HG02943 (cell line): ENCODE measurements around the gene SOWAHA.
A peak's percentile ranks its signal among the peaks of the same experiment; 100 is the strongest.
"Not testable (repeated sequence)": the region's sequence is repeated elsewhere in the genome, so short reads cannot be mapped to it uniquely, and the experiment has no call there.

Experiments
- ATAC-seq: cut with Tn5 transposase; IDR thresholded peaks from one replicate; pipeline ENCODE4 v1.9.1; 2021; ENCODE audit warnings: mild to moderate bottlenecking, low read depth, moderate library complexity; ENCODE audit not compliant: unreplicated experiment

SOWAHA gene

GRCh38 chr5:132805872-132806271 is 7.2 kb upstream of the SOWAHA start:
- ATAC-seq = not testable (repeated sequence)

DNA sequence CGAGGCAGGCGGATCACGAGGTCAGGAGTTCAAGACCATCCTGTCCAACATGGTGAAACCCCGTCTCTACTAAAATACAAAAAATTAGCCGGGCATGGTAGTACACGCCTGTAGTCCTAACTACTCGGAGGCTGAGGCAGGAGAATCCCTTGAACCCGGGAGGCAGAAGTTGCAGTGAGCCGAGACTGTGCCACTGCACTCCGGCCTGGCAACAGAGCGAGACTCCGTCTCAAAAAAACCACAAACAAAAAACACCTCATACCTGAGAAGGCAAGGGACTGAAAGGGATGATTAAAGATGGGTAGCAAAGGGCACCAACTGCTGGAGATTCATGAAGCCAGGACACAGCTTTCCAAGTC is 6.3 kb upstream of the SOWAHA start:
- not testable (repeated sequence) for ATAC-seq

DNA sequence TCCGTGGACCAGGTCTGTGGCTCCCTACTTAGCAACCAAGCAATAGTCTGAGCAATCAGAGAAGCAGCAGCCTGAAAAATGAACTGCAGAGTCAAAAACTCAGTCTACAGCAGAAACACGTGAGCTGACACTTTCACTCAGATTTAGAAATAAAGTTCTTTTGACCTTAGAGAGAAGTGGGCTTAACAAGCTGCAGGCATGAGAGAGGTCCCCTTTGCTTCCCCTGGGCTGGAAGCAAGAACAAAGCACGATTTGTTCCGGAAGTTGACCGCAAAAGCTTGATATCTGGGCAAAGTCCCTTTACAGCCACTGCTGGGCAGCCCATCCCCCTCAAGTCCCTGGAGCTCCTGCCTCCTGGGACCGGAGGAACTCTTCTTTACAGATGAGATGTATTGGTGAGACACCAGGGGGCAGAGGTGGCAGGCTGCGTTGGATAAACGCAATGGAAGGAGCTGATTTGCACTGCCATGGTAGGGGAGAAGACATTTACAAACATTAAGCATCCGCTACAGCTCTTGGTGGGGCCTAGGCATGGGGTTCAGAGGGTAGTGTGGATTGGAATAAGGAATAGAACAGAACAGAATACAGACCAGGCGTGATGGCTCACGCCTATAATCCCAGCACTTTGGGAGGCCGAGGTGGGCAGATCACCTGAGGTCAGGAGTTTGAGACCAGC is 5.8 kb upstream of the SOWAHA start:
- no peak for ATAC-seq

DNA sequence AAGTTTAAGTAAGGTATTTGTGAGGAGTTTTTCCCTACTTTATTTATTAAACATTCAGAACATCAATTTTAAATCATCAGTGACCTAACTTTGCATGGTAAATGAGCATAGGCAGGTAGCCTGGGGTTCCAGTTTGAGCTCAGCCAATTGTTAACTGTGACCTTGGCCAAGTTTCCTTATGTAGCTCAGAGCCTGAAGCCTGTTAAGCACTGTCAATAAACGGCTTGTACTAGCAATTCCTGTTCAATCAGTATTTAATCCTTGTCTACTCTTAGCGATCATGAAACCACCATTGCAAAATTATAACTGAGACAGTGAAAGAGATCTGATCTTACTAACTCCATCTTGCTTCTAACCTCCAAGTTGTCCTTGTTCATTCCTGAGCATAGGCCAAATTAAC is 4.7 kb upstream of the SOWAHA start:
- no peak for ATAC-seq

GRCh38 chr5:132808866-132809265 is 4.2 kb upstream of the SOWAHA start:
- no peak for ATAC-seq

DNA sequence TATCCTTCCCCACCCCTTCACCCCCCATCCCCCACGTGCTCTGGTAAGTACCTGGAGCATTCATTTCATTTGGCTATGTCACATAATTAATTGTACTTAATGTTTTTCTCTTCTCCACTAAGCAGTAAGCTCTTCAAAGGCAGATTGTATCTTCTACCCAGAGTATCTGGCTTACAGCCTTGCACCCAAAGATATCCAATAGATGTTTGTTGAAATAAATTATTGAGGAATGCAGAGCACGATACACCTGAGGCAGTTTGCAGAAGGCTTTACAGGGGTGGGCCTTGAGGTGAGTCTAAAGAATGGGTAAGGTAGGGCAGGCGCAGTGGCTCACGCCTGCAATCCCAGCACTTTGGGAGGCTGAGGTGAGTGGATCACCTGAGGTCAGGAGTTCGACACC is 2.5 kb upstream of the SOWAHA start:
- ATAC-seq = no peak

GRCh38 chr5:132812123-132812765 is 858 bp upstream of the SOWAHA start:
- ATAC-seq = no peak

DNA sequence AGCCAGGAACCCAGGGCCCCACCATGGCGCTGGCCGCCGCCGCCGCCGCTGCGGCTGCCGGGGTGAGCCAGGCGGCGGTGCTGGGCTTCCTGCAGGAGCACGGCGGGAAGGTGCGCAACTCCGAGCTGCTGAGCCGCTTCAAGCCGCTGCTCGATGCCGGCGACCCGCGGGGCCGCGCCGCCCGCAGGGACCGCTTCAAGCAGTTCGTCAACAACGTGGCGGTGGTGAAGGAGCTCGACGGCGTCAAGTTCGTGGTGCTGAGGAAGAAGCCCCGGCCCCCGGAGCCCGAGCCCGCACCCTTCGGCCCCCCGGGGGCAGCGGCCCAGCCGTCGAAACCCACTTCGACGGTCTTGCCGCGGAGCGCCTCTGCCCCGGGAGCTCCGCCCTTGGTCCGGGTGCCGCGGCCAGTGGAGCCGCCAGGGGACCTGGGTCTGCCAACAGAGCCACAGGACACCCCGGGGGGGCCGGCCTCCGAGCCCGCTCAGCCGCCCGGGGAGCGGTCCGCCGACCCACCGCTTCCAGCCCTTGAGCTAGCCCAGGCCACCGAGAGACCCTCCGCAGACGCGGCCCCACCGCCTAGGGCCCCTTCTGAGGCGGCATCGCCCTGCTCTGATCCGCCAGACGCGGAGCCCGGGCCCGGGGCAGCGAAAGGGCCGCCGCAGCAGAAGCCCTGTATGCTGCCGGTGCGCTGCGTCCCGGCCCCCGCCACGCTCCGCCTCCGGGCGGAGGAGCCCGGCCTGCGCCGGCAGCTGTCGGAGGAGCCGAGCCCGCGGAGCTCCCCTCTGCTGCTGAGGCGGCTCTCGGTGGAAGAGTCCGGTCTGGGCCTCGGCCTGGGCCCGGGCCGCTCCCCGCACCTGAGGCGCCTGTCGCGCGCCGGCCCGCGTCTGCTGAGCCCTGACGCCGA is 749 bp downstream of the SOWAHA start:
- no peak for ATAC-seq

GRCh38 chr5:132814503-132815294 is 1.6 kb downstream of the SOWAHA start:
- no peak for ATAC-seq

GRCh38 chr5:132815454-132815853 is 2.4 kb downstream of the SOWAHA start:
- no peak for ATAC-seq

- no peak for ATAC-seq
Measured at GRCh38 chr5:132816083-132816482, 3.0 kb downstream of the SOWAHA start.

GRCh38 chr5:132816554-132816953 is 3.5 kb downstream of the SOWAHA start:
- no peak for ATAC-seq

GRCh38 chr5:132817011-132817410 is 3.9 kb downstream of the SOWAHA start:
- ATAC-seq = no peak

- no peak for ATAC-seq
Measured at GRCh38 chr5:132819468-132819867, 6.4 kb downstream of the SOWAHA start.

DNA sequence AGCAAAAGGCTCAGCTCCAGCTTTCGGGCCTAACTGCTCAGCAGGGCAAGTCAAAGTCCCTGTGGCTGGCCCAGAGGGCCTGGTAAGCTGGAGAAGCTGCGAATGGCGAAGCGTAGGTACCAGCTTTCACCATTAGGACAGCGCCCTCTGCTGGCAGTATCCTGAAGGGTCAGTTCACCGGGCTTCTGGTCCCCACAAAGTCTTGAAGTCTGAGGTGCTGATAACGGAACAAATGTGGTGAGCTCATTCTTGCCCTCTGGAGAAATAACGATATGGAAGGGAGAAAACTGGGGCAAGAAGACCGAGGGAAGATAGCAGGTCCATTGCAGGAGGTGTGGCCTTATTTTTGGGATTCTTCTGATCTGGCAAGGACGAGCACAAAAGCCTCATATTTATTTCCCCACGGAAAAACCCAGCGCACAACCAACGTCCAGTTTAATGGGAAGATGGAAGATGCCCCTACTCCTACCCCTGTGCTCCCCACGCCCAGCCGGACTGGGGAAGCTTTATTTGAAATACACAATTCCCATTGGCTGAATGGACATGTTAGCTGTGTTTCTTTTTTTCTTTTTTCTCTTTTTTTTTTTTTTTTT is 7.2 kb downstream of the SOWAHA start:
- peak; percentile 91 for ATAC-seq

DNA sequence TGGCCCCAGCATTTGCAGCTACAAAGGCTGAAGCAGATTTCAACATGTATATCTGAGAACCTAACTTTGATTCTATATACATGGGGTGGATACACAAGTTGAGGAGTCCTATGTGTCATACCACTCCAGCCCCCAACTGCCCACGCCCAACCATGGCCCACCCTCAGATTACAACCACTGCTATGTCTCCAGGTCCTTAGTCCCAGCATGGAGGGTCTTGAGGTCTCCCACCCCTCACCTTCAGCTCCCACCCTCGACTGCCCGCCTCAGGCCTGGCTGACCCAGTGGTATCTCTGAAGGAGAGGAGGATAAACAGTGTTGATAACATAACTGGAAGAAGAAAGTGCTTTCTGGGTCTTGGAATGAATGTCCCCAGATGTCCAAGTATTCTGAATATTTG is 8.2 kb downstream of the SOWAHA start:
- no peak for ATAC-seq

- ATAC-seq = no peak
Measured at GRCh38 chr5:132821791-132822190, 8.7 kb downstream of the SOWAHA start.

DNA sequence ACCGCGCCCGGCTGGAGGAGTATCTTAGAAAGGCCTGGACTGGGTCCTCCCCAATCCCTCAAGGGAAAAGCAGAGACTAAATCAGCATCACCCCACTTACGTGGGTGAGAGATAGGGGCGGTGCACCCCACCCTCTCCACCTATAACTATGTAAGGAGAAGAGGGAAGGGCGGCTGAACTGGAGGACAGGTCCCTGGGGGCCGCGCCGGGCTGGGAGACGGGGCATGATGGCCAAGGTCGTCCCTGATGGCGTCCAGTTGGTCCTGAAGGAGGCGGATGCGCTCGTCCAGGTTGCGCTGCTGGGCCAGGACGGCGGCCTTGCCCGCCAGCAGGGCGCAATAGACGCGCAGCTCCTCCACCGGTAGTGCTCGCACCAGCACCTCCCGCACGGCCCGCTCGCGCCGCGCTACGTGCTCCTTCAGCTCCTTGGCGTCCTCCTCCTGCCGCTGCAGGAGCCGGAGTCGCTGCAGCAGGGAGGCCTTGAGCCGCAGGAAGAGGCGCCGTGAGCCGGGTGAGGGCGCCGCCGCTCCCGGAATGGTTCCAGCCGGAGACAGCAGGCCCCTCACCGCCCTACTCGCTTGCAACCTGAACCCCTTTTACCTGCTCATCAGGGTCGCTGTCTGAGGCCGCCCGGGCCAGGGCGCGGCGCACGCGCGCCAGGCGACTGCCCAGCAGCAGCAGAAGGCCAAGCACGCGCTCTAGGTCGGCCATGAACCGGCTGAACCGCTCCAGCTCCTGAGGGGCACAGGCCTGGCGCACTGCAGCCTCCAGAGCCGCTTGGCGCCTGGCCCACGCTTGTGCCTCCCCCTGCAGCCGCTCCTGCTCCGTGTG is 9.8 kb downstream of the SOWAHA start:
- no peak for ATAC-seq

GRCh38 chr5:132823481-132824050 is 10.5 kb downstream of the SOWAHA start:
- ATAC-seq = no peak
